Right lobe of liver (tissue), 6 donors: Measurements from ENCODE around the gene MDP1. TPM values are rescaled to one million over a fixed set of nuclear protein-coding genes. Genes with fewer than 3 reads are reported as not detected.
"Not testable (repeated sequence)": the region's sequence is repeated elsewhere in the genome, so short reads cannot be mapped to it uniquely, and the experiment has no call there.

ENCODE experiments used
- ATAC-seq, 4 donors: fragments of 200-7000 bp; cut with Tn5 transposase; one replicate each; pipeline ENCODE4 v1.9.1; 2020; ENCODE audit warnings: mild to moderate bottlenecking in 4 of 4, moderate library complexity in 4 of 4
- DNase-seq, 3 donors: peaks; one replicate each; pipeline ENCODE4 v3.0.0-alpha.2; 2020
- H3K27ac ChIP-seq, 3 donors: fragments of 200-600 bp; one replicate each; pipeline ENCODE4 v1.8.0; 2022
- H3K27me3 ChIP-seq, 2 donors: fragments of 200-600 bp; one replicate each; pipeline ENCODE4 v1.8.0; 2022
- H3K36me3 ChIP-seq, 4 donors: fragments of 200-600 bp; sonication (generic) in 1 of 4; one replicate each; pipeline versions ENCODE4 v1.5.1 to v1.8.0; 2017 to 2022; ENCODE audit warnings: control low read depth in 1 of 4
- H3K4me1 ChIP-seq, 4 donors: fragments of 200-600 bp; sonication (generic) in 1 of 4; one replicate each; pipeline versions ENCODE4 v1.5.1 to v1.8.0; 2017 to 2022; ENCODE audit warnings: control low read depth in 1 of 4
- H3K4me3 ChIP-seq, 3 donors: fragments of 200-600 bp; one replicate each; pipeline ENCODE4 v1.8.0; 2022
- H3K9me3 ChIP-seq, 4 donors: fragments of 200-600 bp; sonication (generic) in 1 of 4; one replicate each; pipeline versions ENCODE4 v1.5.1 to v1.8.0; 2017 to 2022; ENCODE audit warnings: control low read depth in 1 of 4
- POLR2A ChIP-seq: fragments of 450-650 bp; IDR thresholded peaks from one replicate; pipeline ENCODE4 v1.6.1; 2017; ENCODE audit warnings: antibody characterized with exemption, mild to moderate bottlenecking
- WGBS: methylation state at CpG from one replicate; pipeline ENCODE4 v1.1.6; 2018; ENCODE audit warnings: low coverage, low lambda C conversion rate; ENCODE audit not compliant: insufficient coverage; ENCODE audit errors: missing lambda C conversion rate; 5-methylcytosine and 5-hydroxymethylcytosine counted together
- intact Hi-C, 2 donors: fragments of 100-400 bp; cut with DNase I; formaldehyde crosslinking; loops; one replicate each; pipeline versions ENCODE4 v1.11.2 to v1.14.1; 2022
- total RNA-seq, 6 experiments: library from RNA; depleted of rRNA in 2 of 6; stranded (reverse); fragments of >200 nt in 2 of 6; fragmentation: NEBNext Ultra II Directional in 3 of 6; extraction: Animal tissue kit (Norgen Biotek cat#: 25700) in 3 of 6; gene quantifications; one replicate each; pipeline versions ENCODE4 v1.1.0 to v1.2.4, GENCODE V29; 2016 to 2023
- TF ChIP-seq, protein P1 (sequence below), 4 donors: fragments of 200-600 bp in 3 of 4; fragments of 450-650 bp in 1 of 4; IDR thresholded peaks; one replicate each; pipeline versions ENCODE4 v1.5.1 to v1.8.0; 2016 to 2022; ENCODE audit warnings: antibody characterized with exemption in 4 of 4, mild to moderate bottlenecking in 2 of 4
- donor health status: DM: no; HTN: yes; CAD: no.
- donor health status: DM: no; HTN: no; CAD: no.
- donor health status: DM: no; HTN: no; CAD: no.
- donor health status: DM: no; HTN: yes; CAD: no.
- donor health status: DM: no; HTN: yes; CAD: no.

MDP1 gene
- total RNA-seq, 6 experiments from 2014 or later = 3.7 to 6.3 (median 4.9) TPM

DNA sequence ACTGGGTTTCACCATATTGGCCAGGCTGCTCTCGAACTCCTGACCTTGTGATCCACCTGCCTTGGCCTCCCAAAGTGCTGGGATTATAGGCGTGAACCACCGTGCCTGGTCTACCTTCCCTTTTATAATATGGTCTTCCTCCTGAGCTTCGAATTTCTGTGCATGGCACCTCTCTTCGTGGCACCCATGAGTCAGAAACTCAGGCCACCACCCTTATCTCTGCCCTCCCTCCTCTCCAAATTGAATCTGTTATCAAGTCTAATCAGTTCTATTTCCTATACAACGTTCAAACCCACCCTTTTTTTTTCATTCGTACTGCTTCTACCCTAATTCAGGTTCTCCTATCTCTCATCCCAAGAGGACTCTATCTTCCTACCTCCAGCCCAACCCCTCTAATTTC is 31.6 kb upstream of the MDP1 start:
- Histone ChIP-seq H3K27ac (peak overlapping the region in 1 of 3 donors; percentile 52), H3K9me3 (no peaks in the 10 kb centered on the region), H3K27me3 (no peaks in the 10 kb centered on the region), H3K4me1 (peaks cover 0 to 8% (median 0%) of the 10 kb centered on the region in 4 donors), H3K4me3 (no peak overlapping the region), H3K36me3 (no peaks in the 10 kb centered on the region)
- ATAC-seq (no peak), DNase-seq (no peak)
- 89% methylated on average over 4 of the region's 7 CpGs for WGBS
- TF ChIP-seq POLR2A = no peak
- TF ChIP-seq, protein P1, sequence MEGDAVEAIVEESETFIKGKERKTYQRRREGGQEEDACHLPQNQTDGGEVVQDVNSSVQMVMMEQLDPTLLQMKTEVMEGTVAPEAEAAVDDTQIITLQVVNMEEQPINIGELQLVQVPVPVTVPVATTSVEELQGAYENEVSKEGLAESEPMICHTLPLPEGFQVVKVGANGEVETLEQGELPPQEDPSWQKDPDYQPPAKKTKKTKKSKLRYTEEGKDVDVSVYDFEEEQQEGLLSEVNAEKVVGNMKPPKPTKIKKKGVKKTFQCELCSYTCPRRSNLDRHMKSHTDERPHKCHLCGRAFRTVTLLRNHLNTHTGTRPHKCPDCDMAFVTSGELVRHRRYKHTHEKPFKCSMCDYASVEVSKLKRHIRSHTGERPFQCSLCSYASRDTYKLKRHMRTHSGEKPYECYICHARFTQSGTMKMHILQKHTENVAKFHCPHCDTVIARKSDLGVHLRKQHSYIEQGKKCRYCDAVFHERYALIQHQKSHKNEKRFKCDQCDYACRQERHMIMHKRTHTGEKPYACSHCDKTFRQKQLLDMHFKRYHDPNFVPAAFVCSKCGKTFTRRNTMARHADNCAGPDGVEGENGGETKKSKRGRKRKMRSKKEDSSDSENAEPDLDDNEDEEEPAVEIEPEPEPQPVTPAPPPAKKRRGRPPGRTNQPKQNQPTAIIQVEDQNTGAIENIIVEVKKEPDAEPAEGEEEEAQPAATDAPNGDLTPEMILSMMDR (IDR thresholded peaks at IDR 0.05) = no peak
- intact Hi-C loops = loop anchor here in 1 of 2 donors (10.0 kb wide), 1 partner anchor 47 kb away; the partner anchor contains the start of genes DHRS1 and NOP9

DNA sequence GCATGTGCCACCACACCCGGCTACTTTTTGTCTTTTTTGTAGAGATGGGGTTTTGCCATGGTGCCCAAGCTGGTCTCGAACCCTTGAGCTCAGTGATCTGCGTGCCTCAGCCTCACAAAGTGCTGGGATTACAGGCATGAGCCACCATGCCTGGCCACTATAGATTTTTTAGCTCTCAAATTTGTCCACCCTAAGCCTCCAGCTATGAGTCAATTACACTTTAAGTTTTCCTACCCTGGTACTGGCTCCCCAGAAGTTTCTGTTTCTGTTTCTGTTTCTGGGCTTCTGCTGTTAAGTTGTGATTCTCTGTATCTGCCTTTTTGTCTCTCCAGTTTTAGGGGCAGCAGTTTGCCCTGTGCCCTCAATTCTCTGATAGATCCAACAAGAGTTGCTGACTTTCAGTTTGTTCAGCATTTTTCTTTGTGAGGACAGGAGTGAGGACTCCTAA is 30.9 kb upstream of the MDP1 start:
- Histone ChIP-seq H3K27me3 (no peaks in the 10 kb centered on the region), H3K36me3 (no peaks in the 10 kb centered on the region), H3K4me1 (peaks cover 0 to 9% (median 0%) of the 10 kb centered on the region in 4 donors), H3K27ac (peak overlapping the region; percentile 12 to 52 (median 40)), H3K4me3 (no peak overlapping the region), H3K9me3 (no peaks in the 10 kb centered on the region)
- TF ChIP-seq, protein P1 (IDR thresholded peaks at IDR 0.05) = no peak
- no peak for TF ChIP-seq POLR2A
- no peak for ATAC-seq
- WGBS = no CpG with 5 or more reads among the region's 3 CpGs
- peak in 1 of 3 donors; percentile 26 for DNase-seq
- intact Hi-C loops = loop anchor here in 1 of 2 donors (10.0 kb wide), 1 partner anchor 48 kb away; the partner anchor contains the start of genes DHRS1 and NOP9

DNA sequence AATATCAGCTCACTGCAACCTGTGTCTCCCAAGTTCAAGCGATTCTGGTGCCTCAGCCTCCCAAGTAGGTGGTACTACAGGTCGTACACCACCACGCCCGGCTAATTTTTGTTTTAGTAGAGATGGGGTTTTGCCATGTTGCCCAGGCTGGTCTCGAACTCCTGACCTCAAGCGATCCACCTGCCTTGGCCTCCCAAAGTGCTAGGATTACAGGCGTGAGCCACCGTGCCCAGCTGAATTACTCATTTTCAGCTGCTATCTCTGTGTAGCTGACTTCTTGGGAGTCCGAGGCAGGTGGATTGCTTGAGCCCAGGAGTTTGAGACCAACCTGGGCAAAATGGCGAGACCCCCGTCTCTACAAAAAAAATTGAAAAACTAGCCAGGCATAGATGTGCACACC is 29.5 kb upstream of the MDP1 start:
- not testable (repeated sequence) for ATAC-seq, H3K27ac ChIP-seq, H3K9me3 ChIP-seq, H3K4me3 ChIP-seq, H3K27me3 ChIP-seq, H3K36me3 ChIP-seq
- peaks cover 0 to 19% (median 0%) of the 10 kb centered on the region in 4 donors for H3K4me1 ChIP-seq
- DNase-seq = peak in 1 of 3 donors; percentile 36
- WGBS = 90% methylated on average over 9 of the region's 11 CpGs
- intact Hi-C loops = loop anchor here in 1 of 2 donors (10.0 kb wide), 1 partner anchor 49 kb away; the partner anchor contains the start of genes DHRS1 and NOP9

DNA sequence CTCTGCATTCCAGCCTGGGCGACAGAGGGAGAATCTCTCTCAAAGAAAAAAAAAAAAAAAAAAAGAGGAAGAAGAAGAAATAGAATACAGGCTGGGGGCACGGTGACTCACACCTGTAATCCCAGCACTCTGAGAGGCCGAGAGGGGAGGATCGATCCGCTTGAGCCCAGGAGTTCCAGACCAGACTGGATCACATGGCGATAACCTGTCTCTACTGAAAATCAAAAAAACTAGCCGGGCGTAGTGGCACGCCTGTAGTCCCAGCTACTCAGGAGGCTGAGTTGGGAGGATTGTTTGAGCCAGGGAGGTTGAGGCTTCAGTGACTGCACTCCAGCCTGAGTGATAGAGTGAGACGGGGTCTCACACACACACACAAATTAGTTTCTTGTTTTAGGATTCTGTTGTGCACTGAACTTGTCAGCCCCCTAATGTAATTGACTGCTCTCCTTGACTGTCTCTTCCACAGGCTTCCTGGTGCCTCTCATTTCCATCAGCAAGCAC is 27.5 kb upstream of the MDP1 start:
- Histone ChIP-seq H3K27me3 (no peaks in the 10 kb centered on the region), H3K27ac (peak overlapping the region; percentile 93 to 100 (median 94)), H3K4me3 (peak overlapping the region; percentile 66 to 86 (median 73)), H3K36me3 (peaks cover 0 to 27% (median 10%) of the 10 kb centered on the region in 4 donors), H3K4me1 (peaks cover 0 to 19% (median 0%) of the 10 kb centered on the region in 4 donors), H3K9me3 (no peaks in the 10 kb centered on the region)
- ATAC-seq (peak in 1 of 4 donors; percentile 0), DNase-seq (peak in 1 of 3 donors; percentile 47)
- WGBS = 37% methylated on average over 5 of the region's 10 CpGs
- intact Hi-C loops = loop anchor here (5.0 to 10.0 kb wide), 2 partner anchors 51 to 54 kb away; partner anchors contain the start of genes DHRS1 (in 2 of the 2) and NOP9 (in 2 of the 2)
- TF ChIP-seq, protein P1 (IDR thresholded peaks at IDR 0.05) = no peak
- no peak for TF ChIP-seq POLR2A

DNA sequence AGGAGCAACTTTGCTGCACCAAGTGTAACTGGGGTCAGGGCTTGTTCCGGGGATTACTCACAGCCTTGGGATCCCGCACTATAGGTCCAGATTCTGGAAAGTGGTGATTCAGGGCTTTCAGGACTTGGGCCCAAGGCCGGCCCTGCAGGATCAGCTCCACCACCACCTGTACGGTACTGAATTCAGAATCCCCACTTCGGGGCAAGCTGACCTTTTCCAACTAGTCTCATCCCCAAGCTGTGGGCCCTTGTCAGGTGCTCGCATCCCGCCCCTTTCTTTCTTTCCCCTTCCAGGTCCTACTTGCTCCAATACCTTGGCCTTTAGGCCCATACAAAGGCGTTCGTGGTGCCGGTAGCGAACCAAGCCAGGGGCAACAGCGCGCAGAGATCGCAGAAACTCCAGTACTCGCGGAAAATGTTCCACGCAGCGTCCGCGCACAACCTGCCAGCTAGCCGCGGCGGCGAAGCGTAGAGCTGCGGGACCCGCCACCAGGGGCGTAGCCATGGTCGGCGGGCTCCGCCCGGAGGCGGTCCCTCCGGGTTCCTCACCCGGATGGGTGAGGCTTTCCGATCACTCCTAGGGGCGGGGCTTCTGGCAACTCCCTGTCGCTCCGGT is 26.1 kb upstream of the MDP1 start:
- Histone ChIP-seq H3K27ac (peak overlapping the region; percentile 93 to 100 (median 94)), H3K9me3 (no peaks in the 10 kb centered on the region), H3K4me3 (peak overlapping the region; percentile 66 to 86 (median 73)), H3K27me3 (no peaks in the 10 kb centered on the region), H3K36me3 (peaks cover 4 to 41% (median 13%) of the 10 kb centered on the region in 4 donors), H3K4me1 (peaks cover 0 to 19% (median 0%) of the 10 kb centered on the region in 4 donors)
- peak; percentile 91 to 96 (median 92) for ATAC-seq
- peak; percentile 96 for DNase-seq
- under 1% methylated on average over 30 of the region's 39 CpGs for WGBS
- intact Hi-C loops = loop anchor here (5.0 to 10.0 kb wide), 2 partner anchors 53 to 55 kb away; partner anchors contain the start of genes DHRS1 (in 2 of the 2) and NOP9 (in 2 of the 2)
- TF ChIP-seq, protein P1 (IDR thresholded peaks at IDR 0.05) = peak; percentile 59 to 80 (median 64)
- no peak for TF ChIP-seq POLR2A
